GM21576 (cell line): ENCODE results near the gene IGSF9B.

Experiments
- ATAC-seq: cut with Tn5 transposase; IDR thresholded peaks from one replicate; pipeline ENCODE4 v1.9.1; 2021; ENCODE audit warnings: mild to moderate bottlenecking, moderate library complexity; ENCODE audit not compliant: unreplicated experiment

IGSF9B gene

DNA sequence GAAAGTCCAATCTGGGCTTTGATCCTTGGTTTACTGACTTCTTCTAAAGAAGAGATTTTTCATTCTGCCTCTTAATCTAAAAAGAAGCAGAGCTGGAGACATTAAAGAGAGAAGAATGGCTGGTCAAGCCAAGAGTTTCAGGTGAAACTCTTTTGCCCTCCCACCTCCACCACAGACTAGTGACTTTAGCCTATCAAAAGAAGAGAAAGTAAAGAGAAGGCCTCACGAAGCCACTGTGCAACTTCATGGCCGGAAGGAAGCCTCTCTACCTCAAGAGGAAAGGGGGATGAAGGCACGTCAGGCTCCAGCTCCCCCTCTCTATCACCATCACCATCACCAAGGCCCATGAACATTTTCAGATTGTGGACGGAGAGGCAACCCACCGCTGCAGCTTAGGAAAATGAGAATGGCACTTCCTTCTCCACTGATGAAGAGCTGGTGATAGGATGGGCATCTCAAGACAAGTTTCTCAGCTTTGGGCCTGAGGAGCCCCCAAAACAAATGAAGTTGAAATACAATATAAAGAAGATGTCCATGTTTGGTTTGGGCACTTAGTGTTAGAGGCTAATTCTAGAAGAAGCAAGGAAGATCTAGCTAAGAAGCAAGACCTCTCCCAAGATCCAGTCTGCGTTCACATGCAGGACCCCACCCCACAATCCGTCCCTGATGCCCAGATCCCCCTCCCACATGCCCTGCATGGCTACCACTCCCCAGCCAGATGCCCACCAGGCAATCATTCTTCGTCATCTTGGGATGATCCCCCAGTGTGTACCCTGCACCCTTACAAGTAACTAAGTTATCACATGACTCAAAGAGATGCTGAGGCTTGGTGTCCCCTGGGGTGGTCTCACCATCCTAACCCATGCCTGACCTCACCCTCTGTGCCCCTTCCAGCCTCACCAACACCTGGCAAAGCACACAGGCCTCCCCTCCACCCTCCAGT lies 52.6 kb downstream of the IGSF9B start:
- no peak for ATAC-seq

- ATAC-seq: no peak
These were observed 53.7 kb downstream of the IGSF9B start for GRCh38 chr11:133903056-133903455.

- no peak for ATAC-seq
These were observed 54.3 kb downstream of the IGSF9B start for GRCh38 chr11:133902506-133902905.

- ATAC-seq: no peak
These were observed 54.8 kb downstream of the IGSF9B start for GRCh38 chr11:133901999-133902398.

DNA sequence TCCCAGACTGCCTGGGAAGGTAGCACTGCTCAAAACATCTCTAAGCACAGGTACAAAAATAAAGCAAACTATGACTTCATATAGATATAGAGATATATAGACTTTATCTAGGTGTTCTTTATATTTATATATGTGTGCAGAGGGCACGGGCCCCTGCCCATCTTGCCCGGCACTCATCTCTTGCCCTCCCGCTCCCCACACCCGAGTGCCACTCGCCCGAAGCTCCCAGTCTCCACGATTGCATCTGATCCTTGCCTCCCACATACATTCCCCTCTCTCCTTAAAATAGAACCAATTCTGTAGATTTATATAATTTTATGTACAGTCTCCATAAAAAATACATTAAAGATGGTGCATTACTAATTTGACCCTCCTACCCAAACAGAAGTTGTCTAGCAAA lies 55.5 kb downstream of the IGSF9B start:
- no peak for ATAC-seq

- ATAC-seq: no peak
These were observed 56.3 kb downstream of the IGSF9B start for GRCh38 chr11:133900176-133901105.

GRCh38 chr11:133898770-133899115 lies 58.0 kb downstream of the IGSF9B start:
- peak; percentile 3 for ATAC-seq

DNA sequence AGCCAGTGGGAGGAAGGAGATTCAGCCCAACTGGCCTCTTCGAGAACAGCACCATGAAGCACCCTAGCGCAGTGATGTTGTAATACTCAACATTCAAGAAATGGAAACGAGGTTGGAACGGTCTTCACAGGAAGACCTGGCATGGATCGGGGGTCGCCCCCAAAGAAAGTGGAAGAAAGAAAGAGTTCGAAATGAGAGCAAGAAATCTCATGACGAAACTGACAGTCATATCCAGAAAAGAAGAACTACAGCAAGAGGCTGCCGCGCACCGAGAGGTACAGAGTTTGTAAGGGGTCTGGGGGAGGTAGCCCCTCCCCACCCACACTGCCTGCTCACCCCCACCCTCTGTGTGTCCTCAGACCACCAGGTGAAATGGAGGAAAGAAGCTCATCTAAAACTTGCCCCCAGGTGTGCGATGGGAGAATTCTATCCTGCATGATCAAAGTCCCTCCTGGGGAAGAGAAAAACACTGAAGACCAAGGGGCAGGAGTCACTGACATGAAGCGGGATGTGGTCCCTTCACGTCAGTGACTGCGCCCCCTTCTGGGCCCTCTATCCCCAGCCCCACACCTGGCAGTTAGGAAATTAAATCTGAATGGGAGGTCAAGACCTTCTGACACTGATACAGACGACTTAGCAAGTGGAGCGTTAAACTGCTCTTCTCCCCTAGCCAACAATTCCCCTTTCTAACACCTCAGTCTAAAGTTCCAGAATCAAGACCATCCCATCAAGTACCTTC lies 58.6 kb downstream of the IGSF9B start:
- ATAC-seq: peak; percentile 44

DNA sequence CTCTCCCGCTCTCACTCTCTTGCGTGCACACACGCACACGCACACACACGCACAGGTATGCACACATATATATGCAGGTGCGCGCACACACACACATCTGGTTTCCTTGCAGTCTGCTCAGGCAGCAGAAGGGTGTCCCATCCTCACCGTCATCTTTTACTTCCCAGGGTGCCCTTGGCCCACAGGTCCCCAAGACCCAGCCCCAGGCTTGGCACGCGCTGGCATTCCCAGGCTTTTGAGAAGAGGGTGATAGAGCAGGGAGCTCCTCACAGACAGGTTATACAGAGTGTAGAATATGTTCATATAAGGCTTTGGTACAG lies 59.5 kb downstream of the IGSF9B start:
- ATAC-seq: no peak

- no peak for ATAC-seq
These were observed 60.0 kb downstream of the IGSF9B start for GRCh38 chr11:133896642-133897330.

DNA sequence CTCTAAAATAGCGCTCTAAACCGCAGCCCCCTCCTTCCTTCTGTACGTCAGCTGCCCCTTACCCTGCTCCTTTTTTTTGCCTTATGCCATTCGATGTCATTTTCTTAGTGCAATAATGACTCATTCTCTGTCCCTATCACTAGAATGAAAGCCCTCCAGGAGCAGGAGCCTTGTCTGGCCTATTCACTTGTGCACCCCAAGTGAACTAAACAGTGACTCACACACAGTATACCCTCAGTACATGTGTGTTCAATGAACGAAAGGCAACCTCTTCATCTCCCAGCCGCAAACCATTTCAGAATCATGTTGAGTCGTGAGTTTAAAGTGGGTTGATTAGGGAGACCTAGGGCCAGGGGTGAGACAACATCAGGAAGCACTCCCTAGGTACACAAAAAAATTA lies 60.7 kb downstream of the IGSF9B start:
- ATAC-seq: peak; percentile 37

GRCh38 chr11:133895551-133895950 lies 61.2 kb downstream of the IGSF9B start:
- peak; percentile 13 for ATAC-seq

DNA sequence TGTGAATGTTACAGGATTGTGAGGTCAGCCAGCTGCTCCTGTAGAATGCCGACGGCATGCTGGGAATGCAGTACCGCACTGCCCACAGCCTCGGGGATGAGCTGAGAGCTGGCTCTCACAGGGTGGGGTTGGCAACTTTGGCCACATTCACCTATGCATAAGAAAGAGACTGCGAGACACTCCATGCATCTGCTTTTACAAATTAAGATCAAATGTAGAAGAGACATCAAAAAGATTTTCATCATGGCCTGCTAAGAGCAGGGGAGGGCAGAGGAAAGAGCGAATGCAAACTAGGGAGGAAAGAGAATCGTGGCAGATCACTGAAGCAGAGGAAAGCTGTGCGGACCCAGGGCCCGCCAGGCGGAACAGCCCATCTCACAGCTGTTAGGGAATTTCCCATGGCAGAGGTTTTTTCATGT lies 61.7 kb downstream of the IGSF9B start:
- peak; percentile 58 for ATAC-seq

GRCh38 chr11:133893381-133893780 lies 63.4 kb downstream of the IGSF9B start:
- ATAC-seq: no peak

DNA sequence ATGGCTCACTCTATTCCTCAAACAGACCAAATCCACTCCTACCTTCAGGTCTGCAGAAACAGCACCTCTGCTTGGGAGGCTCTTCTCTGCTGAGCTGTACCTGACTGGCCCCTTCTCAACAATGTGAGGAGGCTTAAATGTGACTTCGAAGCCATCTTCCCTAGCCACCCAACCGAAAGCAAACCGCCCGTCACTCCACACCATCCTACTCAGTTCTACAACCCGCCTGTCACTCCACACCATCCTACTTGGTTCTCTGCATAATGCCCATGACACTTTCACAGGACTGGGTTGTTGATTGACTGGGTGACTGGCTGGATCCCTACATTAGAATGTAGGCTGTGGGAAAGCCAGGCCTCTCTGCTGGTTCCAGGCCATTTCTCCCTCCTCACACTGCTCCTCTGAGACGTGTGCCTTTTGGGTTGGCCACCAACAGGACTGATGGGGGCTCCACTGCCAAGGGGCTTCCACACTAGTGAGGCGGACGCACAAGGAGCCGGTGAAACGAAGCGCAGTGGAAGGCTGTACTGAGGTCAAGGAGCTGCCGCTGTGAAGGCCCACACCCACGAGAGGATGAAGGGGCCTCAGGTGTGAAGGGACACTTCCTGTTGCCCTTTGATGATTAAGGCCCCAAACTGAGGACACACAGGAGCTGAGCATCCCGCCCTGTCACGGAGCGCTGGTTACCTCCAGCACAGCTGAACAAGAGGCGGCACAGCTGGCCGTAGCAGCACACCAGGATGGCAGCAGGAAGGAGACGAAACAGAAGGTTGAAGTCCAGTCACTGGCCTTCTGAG lies 64.0 kb downstream of the IGSF9B start:
- ATAC-seq: no peak

DNA sequence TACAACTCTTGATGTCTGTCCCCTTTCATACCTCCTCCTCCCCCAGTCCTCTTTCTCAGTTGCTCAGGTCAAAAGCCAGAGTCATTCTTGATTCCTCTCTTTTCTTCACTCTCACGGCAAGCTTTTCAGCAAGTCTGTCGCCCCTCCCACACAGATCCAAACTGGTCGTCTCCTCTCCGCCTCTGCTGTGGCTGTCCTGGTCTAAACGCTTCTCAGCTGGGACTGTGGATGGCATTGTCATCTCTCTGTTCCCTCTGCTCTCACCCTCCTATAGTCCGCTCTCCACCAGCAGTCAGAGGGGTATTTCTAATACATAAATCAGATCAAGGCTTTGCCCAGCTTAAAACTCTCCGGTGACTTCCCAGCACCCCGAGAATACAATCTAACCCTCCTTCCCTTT lies 64.6 kb downstream of the IGSF9B start:
- ATAC-seq: no peak

DNA sequence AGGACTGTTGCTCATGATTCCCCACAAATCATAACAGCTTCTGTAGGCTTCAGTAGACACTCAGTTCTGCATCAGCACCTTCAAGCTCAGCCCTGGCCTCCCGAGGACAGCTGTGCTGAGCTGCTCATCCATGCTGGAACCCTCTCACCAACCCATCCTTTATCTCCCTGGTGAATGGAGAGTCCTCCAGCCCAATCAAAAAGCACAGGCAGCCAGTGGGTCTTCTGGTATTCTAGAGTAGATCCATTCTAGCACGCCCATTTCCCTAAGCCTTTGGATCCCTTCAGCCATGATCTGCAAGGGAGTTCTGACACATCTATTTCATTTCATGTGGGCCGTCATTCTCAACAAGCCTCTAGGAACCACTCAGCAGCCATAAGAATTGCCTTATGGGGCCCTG lies 66.9 kb downstream of the IGSF9B start:
- ATAC-seq: no peak

- ATAC-seq: no peak
These were observed 67.6 kb downstream of the IGSF9B start for GRCh38 chr11:133889188-133889587.

- ATAC-seq: no peak
These were observed 69.0 kb downstream of the IGSF9B start for GRCh38 chr11:133887692-133888332.
